Transverse colon (tissue), 4 donors: Measurements from ENCODE around the gene SPAG17. TPM values are rescaled to one million over a fixed set of nuclear protein-coding genes. Genes with fewer than 3 reads are reported as not detected.

Experiments
- DNase-seq: peaks from one replicate; pipeline ENCODE4 v3.0.0-alpha.2; 2019
- H3K27ac ChIP-seq, 4 donors: fragments of 200-600 bp; sonication (generic); 2 replicates each; pipeline ENCODE4 v1.5.1; 2016 to 2018; ENCODE audit warnings: inconsistent platforms in 4 of 4
- H3K27me3 ChIP-seq: fragments of 200-600 bp; sonication (generic); 2 replicates; pipeline ENCODE4 v1.5.1; 2017; ENCODE audit warnings: inconsistent platforms
- H3K36me3 ChIP-seq, 4 donors: fragments of 200-600 bp; sonication (generic); 2 replicates each; pipeline ENCODE4 v1.5.1; 2017 to 2019; ENCODE audit warnings: inconsistent platforms in 4 of 4
- H3K4me1 ChIP-seq, 4 donors: fragments of 200-600 bp; sonication (generic); 2 replicates each; pipeline ENCODE4 v1.5.1; 2017 to 2020; ENCODE audit warnings: inconsistent platforms in 4 of 4
- H3K4me3 ChIP-seq, 4 donors: fragments of 200-600 bp; sonication (generic); 1 replicate in 1 of 4; 2 replicates in 3 of 4; pipeline versions ENCODE4 v1.5.1 to v1.6.1; 2017 to 2019; ENCODE audit warnings: inconsistent platforms in 4 of 4
- H3K9me3 ChIP-seq, 2 donors: fragments of 200-600 bp; sonication (generic); 2 replicates each; pipeline ENCODE4 v1.5.1; 2017 to 2019; ENCODE audit warnings: inconsistent platforms in 2 of 2
- EP300 ChIP-seq: sonication (generic); formaldehyde crosslinking; IDR thresholded peaks from one replicate; pipeline ENCODE4 v1.6.1; 2017; ENCODE audit warnings: antibody characterized with exemption, low read depth
- POLR2A ChIP-seq: fragments of 450-650 bp; IDR thresholded peaks from one replicate; pipeline ENCODE4 v1.6.1; 2016; ENCODE audit warnings: antibody characterized with exemption, mild to moderate bottlenecking, moderate library complexity
- POLR2AphosphoS5 ChIP-seq, 3 donors: sonication (generic); formaldehyde crosslinking; IDR thresholded peaks; one replicate each; pipeline ENCODE4 v1.6.1; 2016; ENCODE audit warnings: antibody characterized with exemption in 3 of 3
- WGBS, 2 donors: methylation state at CpG; one replicate each; pipeline ENCODE4 v1.1.5; 2018; ENCODE audit warnings: low coverage in 1 of 2; 5-methylcytosine and 5-hydroxymethylcytosine counted together
- in situ Hi-C, 4 donors: fragments of 200-750 bp; cut with MboI; loops; one replicate each; pipeline versions ENCODE4 v1.15.0 to v1.15.1; 2017; ENCODE audit warnings: low sequenced_read_pairs in 3 of 4, low pct_ligation_motif_present in 1 of 4, low pct_unique_long_range_greater_than_20kb in 1 of 4
- intact Hi-C: fragments of 100-400 bp; cut with DNase I; formaldehyde crosslinking; loops from one replicate; pipeline ENCODE4 v1.15.1; 2023; ENCODE audit warnings: low total_unique reads
- total RNA-seq, 4 donors: library from RNA; depleted of rRNA; stranded (reverse); fragments of >200 nt; gene quantifications; one replicate each; pipeline ENCODE4 v1.1.0, GENCODE V29; 2016
- TF ChIP-seq, protein P1 (sequence below), 5 experiments: fragments of 200-600 bp in 3 of 5; fragments of 450-650 bp in 2 of 5; sonication (generic) in 3 of 5; IDR thresholded peaks; 1 replicate in 2 of 5; 2 replicates in 3 of 5; pipeline ENCODE4 v1.5.1; 2016 to 2017; ENCODE audit warnings: antibody characterized with exemption in 5 of 5, inconsistent platforms in 3 of 5, mild to moderate bottlenecking in 2 of 5, moderate library complexity in 1 of 5

SPAG17 gene
- total RNA-seq, 4 donors from 2014 or later: not detected

DNA sequence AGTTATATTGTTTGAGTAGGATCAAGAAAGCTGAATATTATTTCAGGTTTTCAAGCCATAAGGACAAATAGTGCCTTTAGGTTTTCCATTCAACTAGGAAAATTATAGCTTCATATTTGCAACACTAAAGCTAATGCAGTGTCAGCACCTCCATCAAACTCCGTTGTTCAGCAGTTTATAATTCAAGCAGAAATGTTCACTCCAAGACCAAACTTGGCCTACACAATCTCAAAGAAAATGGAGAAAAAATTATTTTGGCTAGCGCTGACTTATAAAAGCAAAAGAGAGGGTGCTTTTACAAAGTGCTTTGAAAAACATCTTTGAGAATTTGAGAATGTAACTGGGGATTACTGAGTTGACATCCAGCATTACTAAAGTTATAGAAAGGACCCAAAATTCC lies 1.4 kb downstream of the SPAG17 start:
- Histone ChIP-seq H3K36me3 (no peaks in the 10 kb centered on the region), H3K27me3 (no peaks in the 10 kb centered on the region), H3K4me3 (no peak overlapping the region), H3K4me1 (peaks cover 0 to 9% (median 0%) of the 10 kb centered on the region in 4 donors), H3K27ac (no peak overlapping the region), H3K9me3 (no peaks in the 10 kb centered on the region)
- DNase-seq: no peak
- intact Hi-C loops: no loop called here
- TF ChIP-seq, protein P1, sequence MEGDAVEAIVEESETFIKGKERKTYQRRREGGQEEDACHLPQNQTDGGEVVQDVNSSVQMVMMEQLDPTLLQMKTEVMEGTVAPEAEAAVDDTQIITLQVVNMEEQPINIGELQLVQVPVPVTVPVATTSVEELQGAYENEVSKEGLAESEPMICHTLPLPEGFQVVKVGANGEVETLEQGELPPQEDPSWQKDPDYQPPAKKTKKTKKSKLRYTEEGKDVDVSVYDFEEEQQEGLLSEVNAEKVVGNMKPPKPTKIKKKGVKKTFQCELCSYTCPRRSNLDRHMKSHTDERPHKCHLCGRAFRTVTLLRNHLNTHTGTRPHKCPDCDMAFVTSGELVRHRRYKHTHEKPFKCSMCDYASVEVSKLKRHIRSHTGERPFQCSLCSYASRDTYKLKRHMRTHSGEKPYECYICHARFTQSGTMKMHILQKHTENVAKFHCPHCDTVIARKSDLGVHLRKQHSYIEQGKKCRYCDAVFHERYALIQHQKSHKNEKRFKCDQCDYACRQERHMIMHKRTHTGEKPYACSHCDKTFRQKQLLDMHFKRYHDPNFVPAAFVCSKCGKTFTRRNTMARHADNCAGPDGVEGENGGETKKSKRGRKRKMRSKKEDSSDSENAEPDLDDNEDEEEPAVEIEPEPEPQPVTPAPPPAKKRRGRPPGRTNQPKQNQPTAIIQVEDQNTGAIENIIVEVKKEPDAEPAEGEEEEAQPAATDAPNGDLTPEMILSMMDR (IDR thresholded peaks at IDR 0.05): no peak
- no peak for TF ChIP-seq EP300
- no peak for TF ChIP-seq POLR2AphosphoS5 (IDR thresholded peaks at IDR 0.05)
- TF ChIP-seq POLR2A: no peak
- WGBS, 2 donors: 92 to 95% methylated on average over 2 of the region's 2 CpGs
- in situ Hi-C loops: no loop called here

DNA sequence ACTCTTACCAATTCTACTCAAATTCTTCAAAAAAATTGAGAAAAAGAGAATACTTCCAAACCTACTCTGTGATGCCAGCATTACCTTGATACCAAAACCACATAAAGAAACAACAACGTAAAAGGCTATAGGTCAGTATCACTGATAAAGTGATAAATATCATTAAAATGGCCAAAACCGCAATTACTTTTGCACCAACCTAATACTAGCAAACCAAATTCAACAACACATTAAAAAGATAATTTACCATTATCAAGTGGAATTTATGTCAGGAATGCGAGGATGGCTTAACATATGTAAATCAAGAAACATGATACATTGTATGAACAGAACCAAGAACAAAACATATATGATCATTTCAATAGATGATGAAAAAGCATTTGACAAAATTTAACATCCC lies 7.0 kb downstream of the SPAG17 start:
- in situ Hi-C loops: no loop called here
- H3K4me1 ChIP-seq: no peaks in the 10 kb centered on the region
- intact Hi-C loops: no loop called here
- no peak for TF ChIP-seq EP300
- H3K27me3 ChIP-seq: no peaks in the 10 kb centered on the region
- DNase-seq: no peak
- no peak overlapping the region for H3K4me3 ChIP-seq
- no peak overlapping the region for H3K27ac ChIP-seq
- peaks cover 0 to 6% of the 10 kb centered on the region in 2 donors for H3K9me3 ChIP-seq
- H3K36me3 ChIP-seq: no peaks in the 10 kb centered on the region
- 94 to 100% methylated on average over 3 of the region's 3 CpGs for WGBS, 2 donors

DNA sequence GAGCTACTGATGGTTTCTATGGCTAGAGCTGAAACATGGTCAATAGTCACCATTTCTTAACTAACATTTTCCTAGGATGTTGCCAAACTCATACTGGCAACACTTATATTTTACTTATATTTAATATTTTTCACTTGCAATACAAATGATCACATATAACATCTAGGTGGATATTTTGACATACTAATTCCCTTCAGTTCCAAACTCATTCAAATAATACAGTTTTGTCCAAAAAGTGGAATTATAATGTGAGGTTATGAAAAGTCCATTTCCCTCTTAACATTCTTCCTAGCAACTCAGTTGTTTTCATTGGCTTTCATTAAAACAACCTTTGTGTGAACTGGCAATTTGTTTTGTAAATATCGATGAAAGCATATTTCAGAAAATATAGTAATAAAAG lies 16.0 kb downstream of the SPAG17 start:
- no peak for DNase-seq
- WGBS, 2 donors: 84 to 85% methylated on average over 1 of the region's 1 CpG
- H3K27me3 ChIP-seq: no peaks in the 10 kb centered on the region
- H3K4me3 ChIP-seq: no peak overlapping the region
- intact Hi-C loops (no loop called here), in situ Hi-C loops (loop anchor here in 2 of 4 donors (25.0 kb wide), 1 partner anchor 843 kb away; no protein-coding TSS in a partner anchor)
- H3K27ac ChIP-seq: no peak overlapping the region
- H3K9me3 ChIP-seq: no peaks in the 10 kb centered on the region
- no peaks in the 10 kb centered on the region for H3K4me1 ChIP-seq
- H3K36me3 ChIP-seq: no peaks in the 10 kb centered on the region
- TF ChIP-seq, protein P1 (IDR thresholded peaks at IDR 0.05): no peak
- TF ChIP-seq POLR2AphosphoS5 (IDR thresholded peaks at IDR 0.05) (no peak), POLR2A (no peak), EP300 (no peak)

DNA sequence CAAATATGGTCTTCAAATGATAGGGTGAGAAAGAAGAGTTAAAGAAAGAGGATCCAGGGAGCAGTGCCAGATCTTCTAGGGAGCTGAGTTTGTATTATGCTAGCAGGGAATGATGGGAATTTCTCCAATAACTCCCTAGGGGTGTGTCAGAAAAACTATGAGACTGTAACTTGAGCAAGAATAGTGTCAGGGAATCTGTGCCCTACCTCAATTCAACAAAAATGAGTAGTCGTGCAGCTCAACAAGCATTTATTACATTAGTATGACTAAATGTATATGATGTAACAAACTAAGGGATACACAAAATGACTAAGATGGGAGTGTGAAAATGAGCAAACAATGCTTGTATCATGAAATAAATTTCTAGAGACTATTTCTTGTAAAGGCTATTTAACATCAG lies 24.2 kb downstream of the SPAG17 start:
- TF ChIP-seq POLR2AphosphoS5 (IDR thresholded peaks at IDR 0.05): no peak
- no peak for TF ChIP-seq EP300
- TF ChIP-seq, protein P1 (IDR thresholded peaks at IDR 0.05): no peak
- TF ChIP-seq POLR2A: no peak
- WGBS, 2 donors: 57 to 66% methylated on average over 1 of the region's 1 CpG
- Histone ChIP-seq H3K9me3 (no peaks in the 10 kb centered on the region), H3K36me3 (no peaks in the 10 kb centered on the region), H3K4me3 (no peak overlapping the region), H3K27ac (no peak overlapping the region), H3K27me3 (no peaks in the 10 kb centered on the region), H3K4me1 (no peaks in the 10 kb centered on the region)
- intact Hi-C loops (no loop called here), in situ Hi-C loops (loop anchor here in 2 of 4 donors (25.0 kb wide), 1 partner anchor 851 kb away; no protein-coding TSS in a partner anchor)
- no peak for DNase-seq

DNA sequence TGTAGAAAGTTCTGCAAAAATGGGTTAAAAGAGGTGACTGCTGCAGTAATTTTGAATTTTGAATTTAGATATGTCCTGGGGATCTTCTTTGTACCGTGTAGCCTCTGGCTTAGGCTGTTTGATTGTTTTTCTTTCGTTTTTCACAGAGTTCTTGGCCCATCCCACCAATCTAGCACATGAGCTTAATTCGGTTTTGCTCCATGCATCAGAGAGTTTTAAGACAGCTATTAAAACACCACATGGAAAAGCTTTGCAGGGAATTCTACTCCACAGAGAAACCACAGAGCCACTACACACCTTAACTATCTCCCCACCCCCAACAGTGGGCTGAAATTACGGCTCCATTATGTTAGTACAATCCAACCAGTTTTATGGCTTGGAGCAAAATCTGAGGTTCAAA lies 25.5 kb downstream of the SPAG17 start:
- no peak for DNase-seq
- H3K9me3 ChIP-seq: no peaks in the 10 kb centered on the region
- H3K4me1 ChIP-seq: no peaks in the 10 kb centered on the region
- no peak overlapping the region for H3K4me3 ChIP-seq
- no peak overlapping the region for H3K27ac ChIP-seq
- intact Hi-C loops (loop anchor here (10.0 kb wide), 1 partner anchor 845 kb away; no protein-coding TSS in a partner anchor), in situ Hi-C loops (loop anchor here in 2 of 4 donors (25.0 kb wide), 1 partner anchor 853 kb away; no protein-coding TSS in a partner anchor)
- no peaks in the 10 kb centered on the region for H3K27me3 ChIP-seq
- no peak for TF ChIP-seq EP300
- TF ChIP-seq, protein P1 (IDR thresholded peaks at IDR 0.05): no peak
- TF ChIP-seq POLR2A: no peak
- TF ChIP-seq POLR2AphosphoS5 (IDR thresholded peaks at IDR 0.05): no peak
- 33 to 37% methylated on average over 4 of the region's 4 CpGs for WGBS, 2 donors
- H3K36me3 ChIP-seq: no peaks in the 10 kb centered on the region
